Adrenal gland (tissue), 5 donors: ENCODE data around the gene ARPC5L.

Experiments
- CTCF ChIP-seq, 6 experiments: fragments of 450-650 bp in 4 of 6; fragments of 200-600 bp in 2 of 6; sonication (generic) in 1 of 6; IDR thresholded peaks; 1 replicate in 5 of 6; 2 replicates in 1 of 6; pipeline versions ENCODE4 v1.5.1 to v1.8.0; 2016 to 2021; ENCODE audit warnings: antibody characterized with exemption in 6 of 6, mild to moderate bottlenecking in 2 of 6, moderate library complexity in 1 of 6
- POLR2A ChIP-seq, 2 donors: fragments of 450-650 bp; IDR thresholded peaks; one replicate each; pipeline ENCODE4 v1.6.1; 2017; ENCODE audit warnings: antibody characterized with exemption in 2 of 2, mild to moderate bottlenecking in 2 of 2, moderate library complexity in 1 of 2
- donor health status: DM: no; HTN: no; CAD: no.

GRCh38 chr9:124913378-124913777 lies 51.4 kb downstream of the ARPC5L start:
- TF ChIP-seq CTCF (IDR thresholded peaks at IDR 0.05) (no peak), POLR2A (IDR thresholded peaks at IDR 0.05) (no peak)
